Chondrocyte (in vitro differentiated cells): ENCODE results near the gene DLG2. TPM values are rescaled to one million over a fixed set of nuclear protein-coding genes. Genes with fewer than 3 reads are reported as not detected.

ENCODE experiments used
- DNase-seq: peaks from one replicate; pipeline ENCODE4 v3.0.0; 2021; ENCODE audit warnings: mixed read lengths, low spot score
- H3K27ac Mint-ChIP-seq: one replicate; pipeline ENCODE4 v1.8.0; 2021; ENCODE audit warnings: mild to moderate bottlenecking, moderate library complexity, mixed read lengths; ENCODE audit not compliant: unreplicated experiment
- H3K27me3 Mint-ChIP-seq: 2 replicates; pipeline ENCODE4 v1.8.0; 2021; ENCODE audit warnings: low read depth, mixed read lengths
- H3K36me3 Mint-ChIP-seq: 2 replicates; pipeline ENCODE4 v1.8.0; 2021; ENCODE audit warnings: low read depth, mixed read lengths
- H3K4me1 Mint-ChIP-seq: 2 replicates; pipeline ENCODE4 v1.8.0; 2021; ENCODE audit warnings: low read depth, mild to moderate bottlenecking, mixed read lengths
- H3K4me3 Mint-ChIP-seq: one replicate; pipeline ENCODE4 v1.8.0; 2021; ENCODE audit warnings: mild to moderate bottlenecking, moderate library complexity, mixed read lengths; ENCODE audit not compliant: unreplicated experiment
- H3K9me3 Mint-ChIP-seq: 2 replicates; pipeline ENCODE4 v1.8.0; 2021; ENCODE audit warnings: low read depth, mixed read lengths
- CTCF ChIP-seq: fragments of 200-600 bp; sonication (generic); IDR thresholded peaks from 2 replicates; pipeline ENCODE4 v1.5.0; 2021; ENCODE audit warnings: antibody characterized with exemption, mild to moderate bottlenecking, moderate library complexity
- total RNA-seq: library from RNA; stranded (reverse); gene quantifications from 3 replicates; pipeline ENCODE4 v1.2.1, GENCODE V29; 2021

The DLG2 gene
- total RNA-seq, 1 donor from 2014 or later: 1.3 TPM

GRCh38 chr11:83557653-83558052, 2069.5 kb downstream of the DLG2 start:
- Mint-ChIP-seq H3K4me3 (no peak overlapping the region), H3K4me1 (no peaks in the 10 kb centered on the region), H3K9me3 (peaks cover 2% of the 10 kb centered on the region), H3K27me3 (peaks cover 5% of the 10 kb centered on the region), H3K27ac (no peak overlapping the region), H3K36me3 (no peaks in the 10 kb centered on the region)
- TF ChIP-seq CTCF: no peak
- no peak for DNase-seq

GRCh38 chr11:83554876-83555275, 2072.3 kb downstream of the DLG2 start:
- H3K4me1 Mint-ChIP-seq: no peaks in the 10 kb centered on the region
- no peak overlapping the region for H3K4me3 Mint-ChIP-seq
- peaks cover 1% of the 10 kb centered on the region for H3K9me3 Mint-ChIP-seq
- no peak overlapping the region for H3K27ac Mint-ChIP-seq
- TF ChIP-seq CTCF: no peak
- H3K36me3 Mint-ChIP-seq: no peaks in the 10 kb centered on the region
- H3K27me3 Mint-ChIP-seq: peaks cover 9% of the 10 kb centered on the region
- DNase-seq: no peak

GRCh38 chr11:83549984-83550667, 2077.0 kb downstream of the DLG2 start:
- Mint-ChIP-seq H3K36me3 (no peaks in the 10 kb centered on the region), H3K27me3 (peaks cover 10% of the 10 kb centered on the region), H3K4me1 (no peaks in the 10 kb centered on the region), H3K27ac (no peak overlapping the region), H3K9me3 (no peaks in the 10 kb centered on the region), H3K4me3 (no peak overlapping the region)
- no peak for DNase-seq
- TF ChIP-seq CTCF: no peak

- no peak overlapping the region for H3K4me3 Mint-ChIP-seq
- no peak overlapping the region for H3K27ac Mint-ChIP-seq
- H3K36me3 Mint-ChIP-seq: no peaks in the 10 kb centered on the region
- H3K9me3 Mint-ChIP-seq: no peaks in the 10 kb centered on the region
- no peak for TF ChIP-seq CTCF
- H3K27me3 Mint-ChIP-seq: peaks cover 12% of the 10 kb centered on the region
- DNase-seq: no peak
- no peaks in the 10 kb centered on the region for H3K4me1 Mint-ChIP-seq
Observed at GRCh38 chr11:83546368-83546767, 2080.8 kb downstream of the DLG2 start.

- TF ChIP-seq CTCF: no peak
- peaks cover 12% of the 10 kb centered on the region for H3K27me3 Mint-ChIP-seq
- no peak overlapping the region for H3K4me3 Mint-ChIP-seq
- DNase-seq: no peak
- H3K36me3 Mint-ChIP-seq: no peaks in the 10 kb centered on the region
- no peak overlapping the region for H3K27ac Mint-ChIP-seq
- H3K4me1 Mint-ChIP-seq: no peaks in the 10 kb centered on the region
- H3K9me3 Mint-ChIP-seq: no peaks in the 10 kb centered on the region
Observed at GRCh38 chr11:83545494-83546260, 2081.5 kb downstream of the DLG2 start.
